GM12874 (cell line): ENCODE results near the gene ABHD16A.

ENCODE experiments used
- TF ChIP-seq, protein P1 (sequence below): IDR thresholded peaks from 2 replicates; pipeline ENCODE4 v1.5.1; 2011; ENCODE audit warnings: low read depth, mild to moderate bottlenecking, control low read depth, low read length, moderate library complexity; ENCODE audit not compliant: insufficient read depth

Gene ABHD16A

DNA sequence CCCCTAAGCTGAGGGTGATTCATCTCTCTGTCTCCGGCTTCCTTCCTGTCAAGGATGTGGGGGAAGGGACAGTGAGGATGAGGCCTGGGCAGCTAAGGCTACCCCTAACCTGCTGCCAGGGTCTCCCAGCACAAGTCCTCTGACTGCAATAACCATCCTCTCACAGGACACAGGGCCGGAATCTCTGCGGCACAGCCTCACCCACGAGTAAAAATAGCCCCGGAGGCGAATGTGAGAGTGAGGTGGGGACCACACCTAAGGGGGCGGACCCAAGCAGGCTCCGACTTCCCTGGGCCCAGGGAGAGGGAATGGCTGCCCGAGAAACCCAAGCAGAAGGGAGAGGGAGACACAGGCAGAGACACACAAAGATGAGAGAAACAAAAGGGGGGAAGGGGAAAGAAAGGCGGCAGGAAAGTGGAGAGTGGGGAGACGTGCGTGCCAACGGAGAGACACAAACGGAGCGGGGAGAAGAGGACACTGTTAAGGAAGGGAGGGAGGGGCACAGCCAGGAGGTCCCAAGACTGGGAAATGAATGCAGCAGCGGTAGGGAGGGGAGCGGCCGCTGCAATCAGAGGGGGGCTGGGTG, 31.8 kb upstream of the ABHD16A start:
- TF ChIP-seq, protein P1, sequence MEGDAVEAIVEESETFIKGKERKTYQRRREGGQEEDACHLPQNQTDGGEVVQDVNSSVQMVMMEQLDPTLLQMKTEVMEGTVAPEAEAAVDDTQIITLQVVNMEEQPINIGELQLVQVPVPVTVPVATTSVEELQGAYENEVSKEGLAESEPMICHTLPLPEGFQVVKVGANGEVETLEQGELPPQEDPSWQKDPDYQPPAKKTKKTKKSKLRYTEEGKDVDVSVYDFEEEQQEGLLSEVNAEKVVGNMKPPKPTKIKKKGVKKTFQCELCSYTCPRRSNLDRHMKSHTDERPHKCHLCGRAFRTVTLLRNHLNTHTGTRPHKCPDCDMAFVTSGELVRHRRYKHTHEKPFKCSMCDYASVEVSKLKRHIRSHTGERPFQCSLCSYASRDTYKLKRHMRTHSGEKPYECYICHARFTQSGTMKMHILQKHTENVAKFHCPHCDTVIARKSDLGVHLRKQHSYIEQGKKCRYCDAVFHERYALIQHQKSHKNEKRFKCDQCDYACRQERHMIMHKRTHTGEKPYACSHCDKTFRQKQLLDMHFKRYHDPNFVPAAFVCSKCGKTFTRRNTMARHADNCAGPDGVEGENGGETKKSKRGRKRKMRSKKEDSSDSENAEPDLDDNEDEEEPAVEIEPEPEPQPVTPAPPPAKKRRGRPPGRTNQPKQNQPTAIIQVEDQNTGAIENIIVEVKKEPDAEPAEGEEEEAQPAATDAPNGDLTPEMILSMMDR, result no peak

DNA sequence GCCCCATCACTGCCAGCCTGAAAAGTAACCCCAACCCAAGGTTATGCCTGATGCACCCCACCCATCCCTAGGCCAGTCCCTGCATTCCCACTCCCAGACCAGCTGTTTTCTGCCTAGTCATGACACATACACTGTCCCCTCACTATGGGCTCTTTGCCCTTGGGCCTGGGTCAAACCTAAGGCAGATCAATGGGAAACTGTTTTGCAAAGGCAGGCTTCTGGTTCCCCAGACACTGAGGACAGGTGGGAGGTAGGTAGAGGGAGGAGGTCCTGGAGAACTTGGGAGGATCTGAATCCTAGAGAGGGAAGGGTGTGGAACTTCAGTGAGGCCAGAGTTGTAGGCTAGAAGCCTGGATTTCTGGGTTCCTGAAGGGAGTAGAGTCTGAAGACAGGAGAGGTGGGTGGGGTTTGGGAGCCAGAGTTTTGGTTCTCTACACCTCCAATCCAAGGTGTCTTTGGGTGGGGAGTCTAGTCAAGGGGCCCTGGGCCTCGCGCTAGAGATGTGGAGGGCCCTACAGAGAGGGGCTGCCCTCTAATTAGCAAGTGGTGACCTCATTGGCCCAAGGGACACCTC, 31.2 kb upstream of the ABHD16A start:
- TF ChIP-seq, protein P1, result no peak

DNA sequence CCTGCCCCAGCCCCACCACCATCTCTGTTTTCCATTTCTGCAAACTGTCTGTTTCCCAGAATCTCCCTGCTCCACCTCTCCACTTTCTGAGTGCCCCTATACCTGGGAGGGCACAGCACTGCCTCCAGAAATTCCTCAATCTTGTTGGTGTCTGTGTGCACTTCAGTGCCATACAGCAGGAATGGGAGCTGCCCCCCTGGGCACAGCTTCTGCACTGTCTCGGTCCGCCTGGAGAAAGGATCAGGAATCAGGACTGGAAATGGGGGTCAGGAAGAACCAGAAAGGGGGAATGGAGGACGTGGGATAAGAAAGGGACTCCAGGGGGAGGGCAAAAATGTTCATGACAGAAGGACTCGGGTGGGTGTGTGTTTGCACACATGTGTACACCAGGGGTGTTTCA, 30.6 kb upstream of the ABHD16A start:
- TF ChIP-seq, protein P1, result no peak

DNA sequence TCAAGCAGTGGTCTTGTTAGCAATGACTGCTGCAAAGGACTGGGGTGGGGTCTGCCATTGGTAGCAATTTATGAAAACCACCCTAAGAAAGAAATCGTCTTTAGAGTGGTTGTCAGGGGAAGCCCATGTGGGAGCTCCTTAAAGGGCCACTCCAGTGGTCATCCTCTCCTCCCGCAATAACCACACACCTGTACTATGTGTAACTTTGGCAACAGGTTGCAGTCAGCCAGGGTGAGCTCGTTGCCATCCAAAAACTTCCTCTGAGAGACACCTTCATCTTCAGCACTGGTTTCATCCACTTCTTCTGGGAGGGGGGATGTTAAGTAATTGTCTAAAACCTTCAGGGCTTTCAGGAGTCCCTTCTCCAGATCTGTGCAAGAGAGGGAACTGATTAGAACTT, 28.9 kb upstream of the ABHD16A start:
- TF ChIP-seq, protein P1, result no peak

DNA sequence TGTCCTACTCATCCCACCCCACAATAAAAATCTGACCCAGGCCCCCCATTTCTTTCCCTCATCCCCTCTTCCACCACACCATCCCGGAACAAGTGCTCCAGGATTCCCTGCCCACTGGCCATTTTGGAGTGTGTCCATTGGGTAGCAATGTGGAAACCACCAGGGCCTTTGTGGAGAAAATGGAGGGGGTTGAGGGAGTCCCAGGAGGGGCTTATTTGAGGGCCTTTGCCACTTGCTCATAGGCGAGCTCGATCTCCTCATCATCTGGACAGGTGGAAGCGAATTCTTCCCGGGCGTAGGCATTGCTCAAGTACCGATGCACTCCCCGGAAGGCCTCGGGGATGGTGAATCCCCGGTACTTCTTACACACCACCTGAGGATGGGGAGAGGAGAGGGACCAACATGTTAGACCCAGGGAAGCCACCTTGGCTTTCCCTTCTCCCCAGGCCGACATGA, 27.5 kb upstream of the ABHD16A start:
- TF ChIP-seq, protein P1, result no peak

DNA sequence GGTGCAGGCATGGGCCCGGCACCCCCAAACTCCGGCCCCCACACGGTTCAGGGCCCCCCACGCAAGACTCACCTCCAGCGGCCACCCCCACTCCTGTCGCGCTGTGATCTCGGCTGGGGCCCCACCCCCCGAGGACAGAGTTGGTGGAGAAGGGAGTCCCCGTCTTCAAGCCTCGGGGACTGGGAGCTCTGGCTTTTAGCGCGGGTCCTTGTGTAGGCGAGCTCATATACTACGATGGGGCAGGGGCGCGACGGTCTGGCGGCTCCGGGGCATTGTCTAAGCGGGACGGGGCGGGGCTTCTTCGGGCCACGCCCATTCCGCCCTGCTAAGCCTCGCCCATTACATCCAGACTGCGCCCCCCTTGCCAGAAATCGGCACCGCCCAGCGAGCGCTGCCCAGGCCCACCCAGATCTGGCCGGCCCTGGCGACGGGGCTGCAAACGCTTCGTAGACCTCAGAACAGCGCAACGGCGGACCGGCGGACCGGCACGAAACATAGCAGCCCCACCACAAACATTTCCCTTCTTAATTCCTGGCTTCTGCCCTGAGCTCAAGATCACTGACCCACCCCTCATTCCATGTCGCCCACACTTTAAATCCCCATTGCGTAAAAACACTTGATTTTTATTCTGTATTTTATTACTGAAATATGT, 27.0 kb upstream of the ABHD16A start:
- TF ChIP-seq, protein P1, result no peak

DNA sequence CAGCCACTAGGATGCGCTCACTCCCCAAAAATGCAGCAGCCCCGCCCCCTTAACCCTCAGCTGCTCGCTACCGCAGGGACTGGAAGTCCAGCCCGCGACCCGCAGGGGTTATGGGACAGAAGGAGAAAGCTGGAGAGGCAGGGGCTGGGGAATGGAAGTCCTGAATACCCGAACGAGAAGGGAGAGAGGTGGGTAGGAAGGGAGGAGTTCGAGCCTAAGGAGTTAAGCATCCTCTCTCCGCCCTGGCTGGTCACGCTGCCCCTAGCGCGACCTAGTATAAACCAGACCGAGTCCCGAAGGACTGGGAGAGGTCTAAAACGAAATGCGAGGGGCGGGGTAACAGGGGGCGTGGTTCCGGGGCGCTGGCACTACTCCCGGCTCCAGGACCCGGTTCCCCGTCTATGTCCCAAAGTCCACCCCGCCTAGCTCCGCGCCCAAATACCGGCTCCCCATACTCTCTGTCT, 26.4 kb upstream of the ABHD16A start:
- TF ChIP-seq, protein P1, result no peak; the same call in 1 of the 2 replicates
